IMR-90 (cell line): Measurements from ENCODE around the gene PPP2R5A.

Source experiments
- BHLHE40 ChIP-seq: fragments of 150-350 bp; IDR thresholded peaks from 2 replicates; pipeline ENCODE4 v1.6.1; 2016; ENCODE audit warnings: mild to moderate bottlenecking, low read depth, low read length
- CEBPB ChIP-seq: IDR thresholded peaks from 2 replicates; pipeline ENCODE4 v1.6.1; 2012; ENCODE audit warnings: low read depth, low read length, improper control_type of control experiment
- CHD1 ChIP-seq: IDR thresholded peaks from 2 replicates; pipeline ENCODE4 v1.6.1; 2012; ENCODE audit warnings: low read depth, low read length, improper control_type of control experiment
- MAZ ChIP-seq: IDR thresholded peaks from 2 replicates; pipeline ENCODE4 v1.6.1; 2012; ENCODE audit warnings: low read depth, mild to moderate bottlenecking, low read length, improper control_type of control experiment, moderate library complexity, borderline replicate concordance
- POLR2A ChIP-seq: IDR thresholded peaks from 2 replicates; pipeline ENCODE4 v1.6.1; 2012; ENCODE audit warnings: mild to moderate bottlenecking, low read depth, low read length
- RAD21 ChIP-seq: IDR thresholded peaks from 2 replicates; pipeline ENCODE4 v1.6.1; 2012; ENCODE audit warnings: low read length, improper control_type of control experiment
- RCOR1 ChIP-seq: IDR thresholded peaks from 2 replicates; pipeline ENCODE4 v1.6.1; 2012; ENCODE audit warnings: mild to moderate bottlenecking, low read length, improper control_type of control experiment; ENCODE audit not compliant: insufficient replicate concordance
- RFX5 ChIP-seq: IDR thresholded peaks from 2 replicates; pipeline ENCODE4 v1.8.0; 2012; ENCODE audit warnings: low read depth, mild to moderate bottlenecking, low read length, moderate library complexity
- TF ChIP-seq, protein P1 (sequence below): conservative IDR thresholded peaks from 2 replicates; pipeline ENCODE4 v1.5.1; 2012; ENCODE audit warnings: mild to moderate bottlenecking, low read depth, low read length, improper control_type of control experiment
- TF ChIP-seq, protein P2 (sequence below): fragments of 150-350 bp; IDR thresholded peaks from 2 replicates; pipeline ENCODE4 v1.6.1; 2017; ENCODE audit warnings: mild to moderate bottlenecking, antibody characterized with exemption, low read length, low read depth

- TF ChIP-seq, protein P1, sequence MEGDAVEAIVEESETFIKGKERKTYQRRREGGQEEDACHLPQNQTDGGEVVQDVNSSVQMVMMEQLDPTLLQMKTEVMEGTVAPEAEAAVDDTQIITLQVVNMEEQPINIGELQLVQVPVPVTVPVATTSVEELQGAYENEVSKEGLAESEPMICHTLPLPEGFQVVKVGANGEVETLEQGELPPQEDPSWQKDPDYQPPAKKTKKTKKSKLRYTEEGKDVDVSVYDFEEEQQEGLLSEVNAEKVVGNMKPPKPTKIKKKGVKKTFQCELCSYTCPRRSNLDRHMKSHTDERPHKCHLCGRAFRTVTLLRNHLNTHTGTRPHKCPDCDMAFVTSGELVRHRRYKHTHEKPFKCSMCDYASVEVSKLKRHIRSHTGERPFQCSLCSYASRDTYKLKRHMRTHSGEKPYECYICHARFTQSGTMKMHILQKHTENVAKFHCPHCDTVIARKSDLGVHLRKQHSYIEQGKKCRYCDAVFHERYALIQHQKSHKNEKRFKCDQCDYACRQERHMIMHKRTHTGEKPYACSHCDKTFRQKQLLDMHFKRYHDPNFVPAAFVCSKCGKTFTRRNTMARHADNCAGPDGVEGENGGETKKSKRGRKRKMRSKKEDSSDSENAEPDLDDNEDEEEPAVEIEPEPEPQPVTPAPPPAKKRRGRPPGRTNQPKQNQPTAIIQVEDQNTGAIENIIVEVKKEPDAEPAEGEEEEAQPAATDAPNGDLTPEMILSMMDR = no peak
- no peak for TF ChIP-seq RCOR1
- TF ChIP-seq, protein P2, sequence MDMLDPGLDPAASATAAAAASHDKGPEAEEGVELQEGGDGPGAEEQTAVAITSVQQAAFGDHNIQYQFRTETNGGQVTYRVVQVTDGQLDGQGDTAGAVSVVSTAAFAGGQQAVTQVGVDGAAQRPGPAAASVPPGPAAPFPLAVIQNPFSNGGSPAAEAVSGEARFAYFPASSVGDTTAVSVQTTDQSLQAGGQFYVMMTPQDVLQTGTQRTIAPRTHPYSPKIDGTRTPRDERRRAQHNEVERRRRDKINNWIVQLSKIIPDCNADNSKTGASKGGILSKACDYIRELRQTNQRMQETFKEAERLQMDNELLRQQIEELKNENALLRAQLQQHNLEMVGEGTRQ = no peak
- TF ChIP-seq CEBPB = no peak
- no peak for TF ChIP-seq RFX5
- no peak for TF ChIP-seq MAZ
- no peak for TF ChIP-seq POLR2A
- TF ChIP-seq RAD21 = no peak
- no peak for TF ChIP-seq BHLHE40
- TF ChIP-seq CHD1 = no peak
Observed at GRCh38 chr1:212366901-212367300, 81.7 kb downstream of the PPP2R5A start.
